GM21529 (cell line): Measurements from ENCODE around the gene RSPH9.
A peak's percentile ranks its signal among the peaks of the same experiment; 100 is the strongest.

Experiments
- ATAC-seq: cut with Tn5 transposase; IDR thresholded peaks from one replicate; pipeline ENCODE4 v1.9.1; 2021; ENCODE audit not compliant: unreplicated experiment

Gene RSPH9

GRCh38 chr6:43667245-43668150 is 22.7 kb downstream of the RSPH9 start:
- peak; percentile 41 for ATAC-seq

GRCh38 chr6:43668151-43669028 is 23.6 kb downstream of the RSPH9 start:
- ATAC-seq = peak; percentile 63

GRCh38 chr6:43669050-43669921 is 24.4 kb downstream of the RSPH9 start:
- no peak for ATAC-seq

- ATAC-seq = no peak
Observed at GRCh38 chr6:43669922-43670622, 25.2 kb downstream of the RSPH9 start.

GRCh38 chr6:43670623-43670986 is 25.8 kb downstream of the RSPH9 start:
- no peak for ATAC-seq

GRCh38 chr6:43671011-43671800 is 26.4 kb downstream of the RSPH9 start:
- no peak for ATAC-seq

GRCh38 chr6:43671801-43672690 is 27.2 kb downstream of the RSPH9 start:
- no peak for ATAC-seq

GRCh38 chr6:43673444-43674084 is 28.7 kb downstream of the RSPH9 start:
- ATAC-seq = no peak

- no peak for ATAC-seq
Observed at GRCh38 chr6:43674291-43674690, 29.5 kb downstream of the RSPH9 start.

GRCh38 chr6:43674921-43675320 is 30.1 kb downstream of the RSPH9 start:
- ATAC-seq = no peak

- ATAC-seq = no peak
Observed at GRCh38 chr6:43676962-43677606, 32.2 kb downstream of the RSPH9 start.

GRCh38 chr6:43677759-43678158 is 32.9 kb downstream of the RSPH9 start:
- no peak for ATAC-seq

- no peak for ATAC-seq
Observed at GRCh38 chr6:43678341-43678740, 33.5 kb downstream of the RSPH9 start.

GRCh38 chr6:43679057-43679456 is 34.2 kb downstream of the RSPH9 start:
- no peak for ATAC-seq

GRCh38 chr6:43680308-43681200 is 35.7 kb downstream of the RSPH9 start:
- no peak for ATAC-seq

- no peak for ATAC-seq
Observed at GRCh38 chr6:43681303-43681702, 36.5 kb downstream of the RSPH9 start.
